ENCODE measurements around the gene SMARCA2.

Gene SMARCA2

DNA sequence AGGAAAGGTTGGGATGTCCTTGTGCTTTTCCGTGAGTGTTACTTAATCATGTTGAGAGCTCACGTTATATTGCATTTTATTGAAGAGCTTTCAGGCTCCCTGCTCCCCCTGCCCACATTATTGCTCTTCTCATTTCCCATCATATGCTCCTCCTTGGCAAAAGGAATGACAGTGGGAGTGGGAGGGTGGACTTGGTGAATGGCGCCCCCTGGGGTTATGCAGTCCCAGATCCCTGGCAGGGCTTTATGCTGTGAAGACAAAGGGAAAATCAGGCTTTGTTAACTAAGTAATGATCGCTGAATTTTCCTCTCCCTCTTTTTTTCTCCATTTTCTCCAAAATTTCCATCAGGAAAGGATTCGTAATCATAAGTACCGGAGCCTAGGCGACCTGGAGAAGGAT, 166.6 kb downstream of the SMARCA2 start:
- peak; percentile 58 for TF ChIP-seq CTCF (IDR thresholded peaks at IDR 0.05; ENCODE audit: low read length, missing control alignments)
- H3K4me3 ChIP-seq (replicated peaks; ENCODE audit: low read depth, low read length) = no peak overlapping the region
- DNase-seq (ENCODE audit: low read depth) = peak; percentile 42

DNA sequence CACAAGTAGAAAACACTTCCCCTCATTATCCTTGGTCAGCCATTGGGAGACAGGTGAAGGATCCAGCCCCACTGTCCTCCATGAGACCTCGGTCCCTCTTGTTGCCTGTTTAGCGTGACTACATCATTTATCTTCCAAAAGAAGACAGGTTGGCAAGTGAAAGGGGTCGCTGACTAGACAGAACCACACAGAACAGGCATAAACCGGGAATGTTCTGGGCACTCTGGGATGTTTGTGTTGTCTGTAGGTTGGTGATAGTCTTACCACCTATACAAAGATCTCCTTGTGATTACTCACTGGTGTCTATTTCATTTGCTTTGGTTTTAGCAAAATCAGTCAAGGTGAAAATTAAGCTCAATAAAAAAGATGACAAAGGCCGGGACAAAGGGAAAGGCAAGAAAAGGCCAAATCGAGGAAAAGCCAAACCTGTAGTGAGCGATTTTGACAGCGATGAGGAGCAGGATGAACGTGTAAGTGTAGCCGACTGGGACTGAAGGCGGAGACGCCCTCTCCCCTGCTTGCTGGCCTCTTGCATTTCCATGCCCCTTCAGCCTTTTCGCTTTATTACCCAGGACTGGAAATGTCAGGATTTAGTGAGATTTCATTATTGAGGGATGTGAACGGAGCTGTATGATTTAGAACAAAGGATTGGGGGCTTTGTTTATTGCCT, 175.9 kb downstream of the SMARCA2 start:
- H3K4me3 ChIP-seq (replicated peaks; ENCODE audit: low read depth, low read length) = no peak overlapping the region
- no peak for TF ChIP-seq CTCF (IDR thresholded peaks at IDR 0.05; ENCODE audit: low read length, missing control alignments)
- no peak for DNase-seq (ENCODE audit: low read depth)

- no peak for TF ChIP-seq CTCF (IDR thresholded peaks at IDR 0.05; ENCODE audit: low read length, missing control alignments)
- H3K4me3 ChIP-seq (replicated peaks; ENCODE audit: low read depth, low read length) = no peak overlapping the region
- peak; percentile 36 for DNase-seq (ENCODE audit: low read depth)
These were observed 176.4 kb downstream of the SMARCA2 start for GRCh38 chr9:2191609-2191972.

- TF ChIP-seq CTCF (IDR thresholded peaks at IDR 0.05; ENCODE audit: low read length, missing control alignments) = no peak
- peak; percentile 16 for DNase-seq (ENCODE audit: low read depth)
- H3K4me3 ChIP-seq (replicated peaks; ENCODE audit: low read depth, low read length) = no peak overlapping the region
These were observed 177.3 kb downstream of the SMARCA2 start for GRCh38 chr9:2192356-2192979.

- no peak overlapping the region for H3K4me3 ChIP-seq (replicated peaks; ENCODE audit: low read depth, low read length)
- no peak for DNase-seq (ENCODE audit: low read depth)
- TF ChIP-seq CTCF (IDR thresholded peaks at IDR 0.05; ENCODE audit: low read length, missing control alignments) = no peak
These were observed 178.4 kb downstream of the SMARCA2 start for GRCh38 chr9:2193552-2193951.

DNA sequence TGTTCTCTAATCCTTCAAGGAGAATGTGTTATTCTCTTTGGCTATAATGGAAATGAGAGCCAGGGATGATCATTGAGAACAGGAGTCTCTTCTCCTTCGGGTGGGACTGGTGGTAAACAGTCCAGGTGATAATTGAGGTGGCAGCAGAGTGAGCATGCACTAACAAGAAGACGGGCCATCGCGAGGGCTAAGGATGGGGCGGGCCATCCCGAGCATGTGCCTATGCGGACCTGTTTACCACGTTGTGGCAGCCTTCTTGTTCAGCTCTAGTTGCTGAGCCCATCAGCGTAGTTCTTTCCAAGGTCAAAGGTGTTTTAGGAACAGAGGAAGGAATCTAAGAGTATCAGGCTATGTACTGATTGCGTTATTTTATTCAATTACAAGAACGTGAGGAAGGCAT, 180.1 kb downstream of the SMARCA2 start:
- TF ChIP-seq CTCF (IDR thresholded peaks at IDR 0.05; ENCODE audit: low read length, missing control alignments) = no peak
- no peak for DNase-seq (ENCODE audit: low read depth)
- no peak overlapping the region for H3K4me3 ChIP-seq (replicated peaks; ENCODE audit: low read depth, low read length)

GRCh38 chr9:2196757-2197156, 181.6 kb downstream of the SMARCA2 start:
- DNase-seq (ENCODE audit: low read depth) = no peak
- TF ChIP-seq CTCF (IDR thresholded peaks at IDR 0.05; ENCODE audit: low read length, missing control alignments) = no peak
- no peak overlapping the region for H3K4me3 ChIP-seq (replicated peaks; ENCODE audit: low read depth, low read length)
